ENCODE results near the gene GADD45B. TPM values are rescaled to one million over a fixed set of nuclear protein-coding genes. Genes with fewer than 3 reads are reported as not detected.

Gene GADD45B
- total and polyA plus RNA-seq, 2 of the 4 experiments (the other 2 are of a cell fraction) = 30.1 to 106 TPM

DNA sequence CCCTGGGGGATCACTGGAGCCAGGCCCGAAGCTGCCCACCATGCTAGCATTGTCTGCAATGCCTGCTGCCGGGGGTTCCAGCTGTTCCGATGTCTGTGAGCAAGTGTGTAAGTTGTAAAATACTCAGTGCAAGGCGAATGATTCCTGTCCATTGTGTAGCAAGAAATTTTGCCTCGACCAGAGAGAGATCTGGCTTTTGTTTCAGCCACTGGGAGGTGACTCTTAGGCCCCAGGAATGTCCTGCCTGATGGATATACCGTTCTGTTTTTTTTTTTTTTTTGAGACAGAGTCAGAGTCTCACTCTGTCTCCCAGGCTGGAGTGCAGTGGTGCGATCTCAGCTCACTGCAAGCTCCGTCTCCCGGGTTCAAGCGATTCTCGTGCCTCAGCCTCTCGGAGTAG, 7.3 kb upstream of the GADD45B start:
- no peak; the same call in 1 of the 2 replicates for ATAC-seq (ENCODE audit: low read depth)
- Histone ChIP-seq H3K23ac (ENCODE audit: low read depth, low read length) (no peak overlapping the region), H3K27ac (ENCODE audit: insufficient read depth, low read length) (no peak overlapping the region), H3K18ac (ENCODE audit: low read depth, low read length) (no peak overlapping the region), H4K8ac (ENCODE audit: low read depth in 2 of 2, low read length in 2 of 2) (no peak overlapping the region), H3K14ac (replicated peaks; ENCODE audit: low read depth, low read length) (no peak overlapping the region), H3K9ac (ENCODE audit: low read depth, low read length) (no peak overlapping the region), H3K4me3 (ENCODE audit: insufficient read depth, low read depth, low read length) (no peak overlapping the region), H3K4me1 (ENCODE audit: control insufficient read depth, insufficient read depth, low read length) (peaks cover 7% of the 10 kb centered on the region), H4K20me1 (ENCODE audit: insufficient read depth, low read length) (no peaks in the 10 kb centered on the region), H2AFZ (replicated peaks; ENCODE audit: low read length, poor library complexity) (no peak overlapping the region), H2BK15ac (ENCODE audit: low read depth, low read length) (no peak overlapping the region), H3K27me3 (ENCODE audit: control insufficient read depth, insufficient read depth, low read length) (no peaks in the 10 kb centered on the region), H2BK120ac (ENCODE audit: low read depth, low read length) (no peak overlapping the region), H2AK9ac (replicated peaks; ENCODE audit: low read depth, low read length, poor library complexity) (no peak overlapping the region), H2BK20ac (ENCODE audit: low read depth, low read length) (no peak overlapping the region), H3K56ac (ENCODE audit: extremely low read depth, insufficient read depth, low read length) (no peak overlapping the region), H2BK5ac (ENCODE audit: low read depth, low read length, poor library complexity, severe bottlenecking) (no peak overlapping the region), H3K79me1 (ENCODE audit: low read depth in 1 of 2, low read length in 2 of 2) (no peaks in the 10 kb centered on the region), H2AK5ac (ENCODE audit: low read depth, low read length) (no peak overlapping the region), H3K4ac (ENCODE audit: low read depth, low read length) (no peak overlapping the region), H3K9me1 (ENCODE audit: insufficient read depth, low read length) (0 out of 2 replicates have a peak, but pooled peaks cover 7% of the 10 kb centered on the region), H4K91ac (ENCODE audit: insufficient read depth, low read depth, low read length) (no peak overlapping the region), H4K5ac (ENCODE audit: low read depth, low read length) (no peak overlapping the region), H3K36me3 (ENCODE audit: control insufficient read depth, insufficient read depth, low read length) (no peaks in the 10 kb centered on the region), H3K4me2 (ENCODE audit: low read depth, low read length) (no peak overlapping the region), H3K9me3 (ENCODE audit: control insufficient read depth, insufficient read depth, low read length) (no peaks in the 10 kb centered on the region)
- 58% methylated on average over 4 of the region's 12 CpGs; no CpG with 5 or more reads in 1 of the 2 experiments for WGBS, 2 experiments (ENCODE audit: extremely low coverage in 2 of 2, insufficient read length in 1 of 2)
- DNase-seq = no peak
- TF ChIP-seq POLR2A (IDR thresholded peaks at IDR 0.05; ENCODE audit: low read depth, low read length) = no peak
- TF ChIP-seq MAFK (IDR thresholded peaks at IDR 0.05; ENCODE audit: low read depth, low read length) = no peak
- no peak for TF ChIP-seq BHLHE40 (IDR thresholded peaks at IDR 0.05; ENCODE audit: low read depth, low read length)
- no peak for TF ChIP-seq USF2 (IDR thresholded peaks at IDR 0.05; ENCODE audit: low read depth, low read length)
- TF ChIP-seq NFE2L2 (IDR thresholded peaks at IDR 0.05; ENCODE audit: low read depth, low read length) = no peak
- TF ChIP-seq CHD1 (IDR thresholded peaks at IDR 0.05; ENCODE audit: low read depth, low read length) = no peak
- no peak for TF ChIP-seq SMC3 (IDR thresholded peaks at IDR 0.05; ENCODE audit: low read depth, low read length)
- TF ChIP-seq, protein P1, sequence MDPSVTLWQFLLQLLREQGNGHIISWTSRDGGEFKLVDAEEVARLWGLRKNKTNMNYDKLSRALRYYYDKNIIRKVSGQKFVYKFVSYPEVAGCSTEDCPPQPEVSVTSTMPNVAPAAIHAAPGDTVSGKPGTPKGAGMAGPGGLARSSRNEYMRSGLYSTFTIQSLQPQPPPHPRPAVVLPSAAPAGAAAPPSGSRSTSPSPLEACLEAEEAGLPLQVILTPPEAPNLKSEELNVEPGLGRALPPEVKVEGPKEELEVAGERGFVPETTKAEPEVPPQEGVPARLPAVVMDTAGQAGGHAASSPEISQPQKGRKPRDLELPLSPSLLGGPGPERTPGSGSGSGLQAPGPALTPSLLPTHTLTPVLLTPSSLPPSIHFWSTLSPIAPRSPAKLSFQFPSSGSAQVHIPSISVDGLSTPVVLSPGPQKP (IDR thresholded peaks at IDR 0.05; ENCODE audit: borderline replicate concordance, low read depth, low read length) = no peak
- TF ChIP-seq, protein P2, sequence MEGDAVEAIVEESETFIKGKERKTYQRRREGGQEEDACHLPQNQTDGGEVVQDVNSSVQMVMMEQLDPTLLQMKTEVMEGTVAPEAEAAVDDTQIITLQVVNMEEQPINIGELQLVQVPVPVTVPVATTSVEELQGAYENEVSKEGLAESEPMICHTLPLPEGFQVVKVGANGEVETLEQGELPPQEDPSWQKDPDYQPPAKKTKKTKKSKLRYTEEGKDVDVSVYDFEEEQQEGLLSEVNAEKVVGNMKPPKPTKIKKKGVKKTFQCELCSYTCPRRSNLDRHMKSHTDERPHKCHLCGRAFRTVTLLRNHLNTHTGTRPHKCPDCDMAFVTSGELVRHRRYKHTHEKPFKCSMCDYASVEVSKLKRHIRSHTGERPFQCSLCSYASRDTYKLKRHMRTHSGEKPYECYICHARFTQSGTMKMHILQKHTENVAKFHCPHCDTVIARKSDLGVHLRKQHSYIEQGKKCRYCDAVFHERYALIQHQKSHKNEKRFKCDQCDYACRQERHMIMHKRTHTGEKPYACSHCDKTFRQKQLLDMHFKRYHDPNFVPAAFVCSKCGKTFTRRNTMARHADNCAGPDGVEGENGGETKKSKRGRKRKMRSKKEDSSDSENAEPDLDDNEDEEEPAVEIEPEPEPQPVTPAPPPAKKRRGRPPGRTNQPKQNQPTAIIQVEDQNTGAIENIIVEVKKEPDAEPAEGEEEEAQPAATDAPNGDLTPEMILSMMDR (conservative IDR thresholded peaks at IDR 0.05; ENCODE audit: low read depth, low read length) = no peak
- TF ChIP-seq CEBPB (IDR thresholded peaks at IDR 0.05; ENCODE audit: low read depth, low read length) = no peak
- TF ChIP-seq MXI1 (IDR thresholded peaks at IDR 0.05; ENCODE audit: borderline replicate concordance, low read depth, low read length) = no peak
- intact Hi-C loops (cut with micrococcal nuclease) = no loop called here
- no TSS peak for BruUV-seq (replicated peaks)
- CTCF ChIA-PET = interaction anchor here (0.6 kb wide), 1 partner anchor 120 kb away, joined by 3 read pairs; no protein-coding TSS in a partner anchor
- dilution Hi-C loops (cut with HindIII; ENCODE audit: low sequenced_read_pairs, unreplicated experiment) = no loop called here
- POLR2A ChIA-PET (ENCODE audit: unreplicated experiment) = interaction anchor here (0.7 kb wide), 1 partner anchor 12 kb away, joined by 3 read pairs; no protein-coding TSS in a partner anchor
- in situ Hi-C loops (cut with MboI; ENCODE audit: low sequenced_read_pairs) = no loop called here

Data from IMR-90 (cell line).